ENCODE measurements around the gene SHANK3. TPM values are rescaled to one million over a fixed set of nuclear protein-coding genes. Genes with fewer than 3 reads are reported as not detected.

Gene SHANK3
- total RNA-seq, 1 experiment from 2014 or later, result 5.0 TPM

GRCh38 chr22:50695421-50696250, 23.0 kb downstream of the SHANK3 start:
- peak; percentile 27 for DNase-seq (ENCODE audit: low spot score)
- in situ Hi-C loops (cut with HindIII; ENCODE audit: low sequenced_read_pairs), result no loop called here

DNA sequence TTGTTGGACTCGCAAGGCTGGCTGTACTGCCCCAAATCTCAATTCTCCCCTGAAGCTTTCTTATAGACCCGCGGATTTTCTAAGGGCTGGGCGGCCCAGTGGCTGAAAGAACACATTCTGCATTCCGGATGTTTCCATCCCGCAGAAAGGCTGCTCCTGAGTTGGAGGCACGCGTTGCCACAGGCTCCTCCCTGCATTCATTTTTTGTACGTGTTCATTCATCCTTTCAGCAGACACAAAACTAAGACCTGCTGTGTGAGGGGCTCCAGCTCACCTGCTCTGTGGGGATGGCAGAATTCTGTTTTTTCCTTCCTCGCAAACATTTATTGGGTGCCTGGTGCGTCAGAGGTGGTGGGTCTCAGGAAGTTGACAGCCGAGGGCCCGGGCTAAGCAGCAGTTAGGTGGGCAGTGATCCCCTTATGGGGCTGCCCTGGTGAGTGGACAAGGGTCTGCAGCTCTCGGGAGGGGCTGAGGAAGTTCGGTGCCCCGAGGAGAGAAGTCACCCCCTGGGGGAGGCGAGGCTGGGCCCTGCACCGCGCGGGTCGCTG, 23.7 kb downstream of the SHANK3 start:
- in situ Hi-C loops (cut with HindIII; ENCODE audit: low sequenced_read_pairs), result no loop called here

DNA sequence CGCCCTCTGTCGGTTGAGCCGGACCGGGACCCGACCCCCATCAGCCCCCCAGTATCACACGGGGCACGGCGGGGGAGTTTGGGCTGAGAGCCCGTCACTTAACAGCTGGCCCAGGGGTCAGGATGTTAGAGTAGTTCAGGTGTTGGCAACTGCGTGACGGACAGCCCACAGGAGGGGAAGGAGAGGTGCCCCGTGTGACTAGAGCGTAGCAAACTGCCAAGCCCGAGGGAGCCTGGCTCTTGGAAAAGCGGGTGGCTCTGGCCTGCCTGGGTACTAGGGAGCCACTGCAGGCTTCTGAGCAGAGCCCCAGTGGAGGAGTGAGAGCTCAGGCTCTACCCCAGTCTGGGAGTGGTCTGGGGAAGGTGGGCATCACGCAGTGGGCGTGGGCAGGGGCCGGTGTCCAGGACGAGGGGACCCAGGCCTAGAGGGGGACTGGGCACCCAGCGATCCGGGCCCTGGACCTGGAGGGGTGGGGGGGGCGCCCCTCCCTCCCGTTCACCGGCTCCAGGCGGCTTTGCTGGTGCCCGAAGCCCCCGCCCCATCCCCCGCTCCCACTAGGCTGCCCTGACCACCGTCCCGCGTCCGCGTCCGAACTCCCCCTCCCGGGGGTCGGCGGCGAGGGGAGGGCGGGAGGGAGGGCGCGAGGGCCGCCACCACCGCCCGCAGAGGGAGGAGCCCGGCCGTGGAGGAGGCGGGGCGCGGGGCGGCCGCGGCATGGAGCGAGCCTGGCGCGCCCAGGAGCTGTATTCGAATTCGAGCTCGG, 24.4 kb downstream of the SHANK3 start:
- peak; percentile 40 for DNase-seq (ENCODE audit: low spot score)
- in situ Hi-C loops (cut with HindIII; ENCODE audit: low sequenced_read_pairs), result no loop called here

More for the DNA sequence above, 23.7 kb downstream of the SHANK3 start:
- DNase-seq (ENCODE audit: low spot score), result peak; percentile 32

GRCh38 chr22:50697667-50698506, 25.3 kb downstream of the SHANK3 start:
- in situ Hi-C loops (cut with HindIII; ENCODE audit: low sequenced_read_pairs), result no loop called here
- DNase-seq (ENCODE audit: low spot score), result no peak

DNA sequence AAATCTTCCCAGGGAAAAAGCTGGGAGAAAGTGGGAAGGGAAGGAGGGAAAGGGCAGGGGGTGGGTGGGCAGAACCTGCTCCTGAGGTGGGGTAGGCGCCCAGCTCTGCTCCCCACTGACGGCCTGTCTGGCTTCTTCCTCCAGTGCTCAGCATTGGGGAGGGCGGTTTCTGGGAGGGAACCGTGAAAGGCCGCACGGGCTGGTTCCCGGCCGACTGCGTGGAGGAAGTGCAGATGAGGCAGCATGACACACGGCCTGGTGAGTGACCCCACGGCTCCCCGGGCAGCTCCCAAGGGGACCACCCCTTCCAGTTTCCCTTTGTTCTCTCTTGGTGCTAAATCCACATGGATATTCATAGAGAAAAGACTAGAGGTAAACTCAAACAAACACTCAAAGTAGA, 25.9 kb downstream of the SHANK3 start:
- DNase-seq (ENCODE audit: low spot score), result no peak
- in situ Hi-C loops (cut with HindIII; ENCODE audit: low sequenced_read_pairs), result no loop called here

DNA sequence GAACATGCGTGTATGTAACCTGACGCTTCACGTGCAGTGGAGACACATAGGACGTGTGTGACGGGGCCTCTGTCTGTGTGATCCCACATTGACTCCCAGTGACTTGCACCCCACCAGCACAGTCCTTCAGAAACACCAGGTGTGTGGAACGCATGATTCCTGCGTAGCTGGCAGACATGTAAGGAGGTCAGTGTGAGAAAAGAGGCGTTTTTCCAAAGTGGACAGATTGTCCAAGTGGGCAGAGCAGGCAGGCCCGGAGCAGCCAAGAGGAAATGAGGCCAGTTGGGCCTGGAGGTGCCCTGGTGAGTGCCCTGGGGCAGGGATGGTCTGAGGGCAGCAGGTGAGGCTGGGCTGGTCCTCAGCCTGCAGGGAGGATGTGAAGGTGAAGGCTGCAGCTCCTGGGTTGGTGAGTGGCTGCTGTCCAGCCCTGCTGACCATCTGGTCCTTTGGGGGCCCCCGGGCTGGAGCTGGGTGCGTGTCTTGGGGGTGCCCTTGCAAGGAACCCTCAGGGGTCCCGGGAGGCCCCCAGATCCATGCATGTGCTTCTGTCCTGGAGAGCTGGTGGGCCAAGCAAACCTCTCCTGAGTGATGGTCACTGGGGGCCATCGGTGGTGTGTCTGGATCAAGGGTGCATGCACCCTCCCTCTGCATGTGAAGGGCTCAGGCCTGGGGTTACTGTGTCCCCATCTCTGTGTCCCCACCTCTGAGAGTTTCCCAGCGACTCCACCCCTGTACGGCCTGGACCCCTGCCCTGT, 26.6 kb downstream of the SHANK3 start:
- in situ Hi-C loops (cut with HindIII; ENCODE audit: low sequenced_read_pairs), result no loop called here

GRCh38 chr22:50699756-50700386, 27.2 kb downstream of the SHANK3 start:
- peak; percentile 55 for DNase-seq (ENCODE audit: low spot score)
- in situ Hi-C loops (cut with HindIII; ENCODE audit: low sequenced_read_pairs), result no loop called here

More for the DNA sequence above, 26.6 kb downstream of the SHANK3 start:
- peak; percentile 98 for DNase-seq (ENCODE audit: low spot score)

DNA sequence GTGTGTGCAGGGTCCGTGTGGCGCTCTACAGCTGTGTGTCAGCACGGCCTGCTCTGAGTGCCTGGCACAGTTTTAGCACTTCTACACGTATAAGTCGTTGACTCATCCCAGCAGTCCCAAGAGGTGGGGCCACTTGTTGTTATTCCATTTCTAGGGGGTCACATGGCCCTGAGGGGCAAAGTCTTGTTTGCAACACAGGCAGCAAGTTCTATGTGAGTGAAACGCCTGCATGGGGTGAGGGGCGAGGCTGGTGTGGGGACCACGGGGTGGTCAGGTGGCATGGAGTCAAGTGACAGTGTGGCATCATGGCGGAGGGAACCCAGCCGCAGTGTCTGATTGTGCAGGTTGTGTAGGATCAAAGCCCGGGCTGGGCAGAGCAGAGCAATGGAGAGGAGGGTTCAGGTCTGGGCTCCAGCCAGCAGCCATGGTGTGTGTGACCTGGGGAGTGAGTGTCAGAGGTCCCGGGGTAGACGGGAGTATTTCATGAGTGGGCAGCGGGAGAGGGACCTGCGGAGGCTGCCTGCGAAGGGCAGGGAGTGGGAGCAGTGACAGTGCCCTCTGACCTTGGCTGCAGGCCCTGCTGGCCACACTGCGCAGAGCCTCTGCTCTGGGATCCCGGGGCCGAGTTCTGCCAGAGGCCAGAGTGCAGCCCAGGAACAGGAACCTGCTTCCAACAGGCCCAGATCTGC, 27.9 kb downstream of the SHANK3 start:
- in situ Hi-C loops (cut with HindIII; ENCODE audit: low sequenced_read_pairs), result no loop called here
- peak; percentile 25 for DNase-seq (ENCODE audit: low spot score)

DNA sequence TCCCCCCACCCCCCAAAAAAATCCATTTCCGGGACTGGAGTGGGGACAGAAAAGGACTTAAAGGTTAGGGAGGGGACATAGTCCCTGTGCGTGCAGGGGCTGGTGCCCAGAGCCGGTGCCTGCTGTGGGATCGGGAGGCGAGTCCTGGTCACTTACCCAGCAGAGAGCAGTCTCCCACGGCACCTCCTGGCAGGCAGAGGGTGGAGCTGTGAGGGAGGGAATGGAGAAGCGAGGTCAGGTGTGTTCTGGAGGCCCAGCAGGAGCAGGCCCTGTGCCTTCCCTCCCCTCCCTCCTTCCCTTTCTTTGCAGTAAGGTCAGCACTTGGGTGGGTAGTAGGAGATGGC, 28.4 kb downstream of the SHANK3 start:
- in situ Hi-C loops (cut with HindIII; ENCODE audit: low sequenced_read_pairs), result no loop called here
- DNase-seq (ENCODE audit: low spot score), result peak; percentile 86

GRCh38 chr22:50701428-50702154, 29.0 kb downstream of the SHANK3 start:
- peak; percentile 23 for DNase-seq (ENCODE audit: low spot score)
- in situ Hi-C loops (cut with HindIII; ENCODE audit: low sequenced_read_pairs), result no loop called here

DNA sequence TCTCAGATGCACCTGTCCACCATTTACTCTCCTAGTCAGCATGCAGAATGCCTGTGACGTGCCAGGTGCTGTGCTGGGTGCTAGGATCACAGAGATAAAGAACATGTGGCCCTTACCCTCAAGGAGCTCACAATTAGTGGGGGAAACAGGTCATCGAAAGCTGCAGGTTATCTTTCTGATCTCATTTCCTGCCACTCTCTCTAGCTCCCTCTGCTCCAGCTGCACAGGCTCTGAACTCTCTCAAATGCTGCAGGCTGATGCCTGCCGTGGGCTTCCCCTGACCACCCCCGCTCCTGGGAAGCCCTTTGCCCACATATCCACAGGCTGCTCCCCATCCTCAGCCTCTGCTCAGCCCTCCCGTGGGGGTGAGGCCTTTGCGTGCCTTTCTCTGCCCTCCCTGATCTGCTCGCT, 29.6 kb downstream of the SHANK3 start:
- peak; percentile 35 for DNase-seq (ENCODE audit: low spot score)
- in situ Hi-C loops (cut with HindIII; ENCODE audit: low sequenced_read_pairs), result no loop called here

- in situ Hi-C loops (cut with HindIII; ENCODE audit: low sequenced_read_pairs), result no loop called here
- no peak for DNase-seq (ENCODE audit: low spot score)
Observed at GRCh38 chr22:50702821-50703725, 30.4 kb downstream of the SHANK3 start.

DNA sequence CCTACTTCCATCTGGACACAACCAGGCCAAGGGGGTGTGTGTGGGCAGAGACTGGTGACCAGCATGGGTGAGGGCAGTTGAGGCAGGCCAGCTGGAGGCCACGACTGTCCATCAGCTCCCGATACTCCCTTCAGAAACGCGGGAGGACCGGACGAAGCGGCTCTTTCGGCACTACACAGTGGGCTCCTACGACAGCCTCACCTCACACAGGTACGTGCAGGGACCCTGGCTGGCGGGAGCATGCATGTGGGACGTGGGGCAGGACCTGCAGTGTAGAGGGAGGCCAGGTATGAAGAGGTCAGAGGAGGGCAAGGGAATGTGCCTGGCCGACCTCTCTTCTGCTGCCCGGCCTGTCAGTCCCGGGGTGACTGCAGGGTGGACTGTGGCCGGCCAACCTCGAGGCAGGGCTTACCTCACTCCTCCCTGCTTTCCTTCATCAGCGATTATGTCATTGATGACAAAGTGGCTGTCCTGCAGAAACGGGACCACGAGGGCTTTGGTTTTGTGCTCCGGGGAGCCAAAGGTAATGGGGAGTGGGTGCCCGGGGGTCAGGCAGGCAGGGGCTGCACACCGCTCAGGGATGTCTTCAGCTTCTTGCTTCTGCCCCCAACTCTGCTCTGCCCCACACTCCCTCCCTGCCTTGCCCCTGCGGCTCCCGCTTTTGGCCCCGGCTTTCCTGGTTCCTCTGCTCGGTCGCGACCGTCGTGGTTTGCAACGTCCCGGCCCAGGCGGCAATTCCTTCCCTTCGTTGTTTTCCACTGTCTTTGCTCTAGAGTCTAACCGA, 31.3 kb downstream of the SHANK3 start:
- in situ Hi-C loops (cut with HindIII; ENCODE audit: low sequenced_read_pairs), result no loop called here
- peak; percentile 32 for DNase-seq (ENCODE audit: low spot score)

- in situ Hi-C loops (cut with HindIII; ENCODE audit: low sequenced_read_pairs), result no loop called here
- DNase-seq (ENCODE audit: low spot score), result no peak
Observed at GRCh38 chr22:50704510-50705218, 32.0 kb downstream of the SHANK3 start.

GRCh38 chr22:50705219-50705691, 32.6 kb downstream of the SHANK3 start:
- DNase-seq (ENCODE audit: low spot score), result peak; percentile 80
- in situ Hi-C loops (cut with HindIII; ENCODE audit: low sequenced_read_pairs), result no loop called here

Measured in G401 (cell line).